NCI-H526 treated with DMSO at 0.1 percent for 48 hours (cell line): Measurements from ENCODE around the gene GABRR2.
"Not testable (repeated sequence)": the region's sequence is repeated elsewhere in the genome, so short reads cannot be mapped to it uniquely, and the experiment has no call there.

Experiments
- DNase-seq: peaks from one replicate; lab custom pipeline; 2025; lab: John Stamatoyannopoulos, UW

The GABRR2 gene

GRCh38 chr6:89257346-89257745, 57.8 kb downstream of the GABRR2 start:
- DNase-seq = no peak

GRCh38 chr6:89255417-89255816, 59.7 kb downstream of the GABRR2 start:
- DNase-seq = no peak

- no peak for DNase-seq
These were observed 60.5 kb downstream of the GABRR2 start for GRCh38 chr6:89254569-89254968.

GRCh38 chr6:89252907-89253306, 62.2 kb downstream of the GABRR2 start:
- no peak for DNase-seq

DNA sequence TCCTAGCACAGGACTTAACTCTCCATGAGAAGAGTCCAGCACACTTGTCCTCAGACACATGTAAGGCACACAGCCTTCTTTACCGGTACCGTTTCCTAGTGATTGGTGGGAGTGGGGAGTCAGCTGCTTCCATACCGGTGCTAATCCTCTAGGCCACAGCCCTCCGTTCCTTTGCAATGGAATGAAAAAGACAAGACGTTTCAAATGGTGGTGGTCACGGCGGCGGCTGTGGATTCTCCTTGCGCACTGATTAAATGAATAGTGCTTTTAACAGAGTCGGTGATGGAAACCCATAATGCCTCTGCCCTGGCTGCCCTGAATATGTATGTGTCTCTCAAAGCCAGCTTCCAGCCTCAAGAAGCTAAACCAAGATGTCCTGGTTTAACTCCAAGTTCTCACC, 63.1 kb downstream of the GABRR2 start:
- DNase-seq = no peak

GRCh38 chr6:89251170-89251569, 63.9 kb downstream of the GABRR2 start:
- DNase-seq = no peak

DNA sequence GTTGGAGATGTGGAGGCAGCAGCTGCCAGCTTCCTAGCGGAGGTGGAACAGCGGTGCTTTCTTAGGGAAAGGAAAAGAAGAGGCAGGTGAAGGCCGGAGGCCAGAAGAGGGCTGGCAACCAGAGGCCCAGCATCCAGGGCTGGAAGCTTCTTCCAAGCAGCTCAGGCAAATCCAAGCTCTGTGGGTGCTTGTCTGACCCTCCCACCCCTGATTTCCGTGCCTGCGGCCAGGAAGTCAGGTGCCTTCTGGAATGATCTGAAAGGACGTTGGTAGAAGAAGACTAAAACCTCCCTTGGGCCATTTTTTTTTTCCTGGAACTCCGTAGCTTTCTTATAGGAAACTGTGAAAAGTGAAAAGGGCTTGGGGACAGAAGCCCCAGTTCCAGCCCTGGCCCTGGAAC, 64.9 kb downstream of the GABRR2 start:
- DNase-seq = no peak

- no peak for DNase-seq
These were observed 70.7 kb downstream of the GABRR2 start for GRCh38 chr6:89244241-89244985.

- no peak for DNase-seq
These were observed 71.8 kb downstream of the GABRR2 start for GRCh38 chr6:89243331-89243629.

DNA sequence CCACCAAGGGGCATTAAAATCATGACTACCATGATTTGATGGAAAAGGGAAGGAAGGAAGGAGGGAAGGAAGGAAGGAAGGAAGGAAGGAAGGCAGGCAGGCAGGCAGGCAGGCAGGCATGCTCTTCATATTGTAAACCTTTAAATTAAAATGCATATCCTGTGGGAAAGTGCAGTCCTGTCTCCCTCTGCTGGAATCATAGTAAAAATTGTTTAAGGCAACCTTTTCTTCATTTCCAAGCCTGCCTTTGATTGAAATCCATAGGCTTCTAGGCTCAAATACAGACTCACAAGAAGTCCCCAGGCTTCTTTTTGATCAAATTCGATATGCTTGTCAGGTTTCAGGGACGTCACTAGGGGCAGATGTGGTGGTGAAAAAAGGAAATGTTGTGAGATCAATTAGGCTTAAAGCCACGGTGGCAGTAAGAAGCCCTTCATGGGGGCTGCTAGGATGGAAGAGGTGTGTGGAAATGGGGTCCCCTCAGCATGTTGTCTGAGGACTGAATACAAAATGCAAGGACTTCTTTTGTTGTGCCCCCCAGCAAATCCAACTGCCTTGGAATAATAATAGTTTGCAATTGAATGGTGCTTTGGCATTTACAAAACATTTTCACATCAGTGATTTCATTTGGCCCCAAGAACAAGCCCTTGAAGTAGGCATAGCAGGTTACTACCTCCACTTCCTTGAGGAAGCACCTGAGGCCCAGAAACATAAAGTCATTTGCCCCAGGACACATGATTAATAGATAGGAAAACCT, 72.3 kb downstream of the GABRR2 start:
- DNase-seq = peak; percentile 69

GRCh38 chr6:89239338-89239737, 75.8 kb downstream of the GABRR2 start:
- DNase-seq = no peak

DNA sequence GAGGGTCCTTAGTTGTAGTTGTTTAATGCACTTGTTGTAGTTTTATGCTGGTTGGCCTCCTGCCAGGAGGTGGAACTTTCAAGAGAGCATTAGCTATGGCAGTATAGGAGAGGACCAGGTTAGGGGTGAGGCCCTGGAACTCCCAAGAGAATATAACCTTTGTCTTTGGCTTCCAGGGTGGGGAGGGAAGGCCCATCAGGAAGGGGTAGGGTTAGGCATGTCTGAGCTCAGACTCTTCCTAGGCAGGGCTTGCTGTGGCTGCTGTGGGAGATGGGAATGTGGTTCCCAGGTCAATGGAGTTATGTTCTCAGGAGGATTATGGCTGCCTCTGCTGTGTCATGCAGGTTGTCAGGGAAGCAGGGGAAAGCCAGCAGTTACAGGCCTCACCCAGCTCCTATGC, 77.9 kb downstream of the GABRR2 start:
- DNase-seq = no peak

GRCh38 chr6:89233605-89234004, 81.5 kb downstream of the GABRR2 start:
- DNase-seq = not testable (repeated sequence)

DNA sequence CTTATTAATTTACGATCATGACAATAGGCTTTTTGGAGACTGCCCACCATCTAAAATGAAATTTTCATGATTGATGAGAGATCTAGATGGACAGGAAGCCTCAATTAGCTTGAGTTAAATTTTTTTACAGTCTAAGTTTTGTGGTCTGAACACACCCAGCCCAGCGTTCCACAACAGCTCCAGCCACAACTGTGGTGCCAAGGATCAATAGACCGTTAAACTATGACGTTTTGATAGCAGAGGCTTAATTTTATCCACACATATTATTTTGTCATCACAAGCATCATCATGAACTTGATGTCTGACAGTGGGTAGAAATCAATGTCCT, 92.4 kb downstream of the GABRR2 start:
- no peak for DNase-seq

DNA sequence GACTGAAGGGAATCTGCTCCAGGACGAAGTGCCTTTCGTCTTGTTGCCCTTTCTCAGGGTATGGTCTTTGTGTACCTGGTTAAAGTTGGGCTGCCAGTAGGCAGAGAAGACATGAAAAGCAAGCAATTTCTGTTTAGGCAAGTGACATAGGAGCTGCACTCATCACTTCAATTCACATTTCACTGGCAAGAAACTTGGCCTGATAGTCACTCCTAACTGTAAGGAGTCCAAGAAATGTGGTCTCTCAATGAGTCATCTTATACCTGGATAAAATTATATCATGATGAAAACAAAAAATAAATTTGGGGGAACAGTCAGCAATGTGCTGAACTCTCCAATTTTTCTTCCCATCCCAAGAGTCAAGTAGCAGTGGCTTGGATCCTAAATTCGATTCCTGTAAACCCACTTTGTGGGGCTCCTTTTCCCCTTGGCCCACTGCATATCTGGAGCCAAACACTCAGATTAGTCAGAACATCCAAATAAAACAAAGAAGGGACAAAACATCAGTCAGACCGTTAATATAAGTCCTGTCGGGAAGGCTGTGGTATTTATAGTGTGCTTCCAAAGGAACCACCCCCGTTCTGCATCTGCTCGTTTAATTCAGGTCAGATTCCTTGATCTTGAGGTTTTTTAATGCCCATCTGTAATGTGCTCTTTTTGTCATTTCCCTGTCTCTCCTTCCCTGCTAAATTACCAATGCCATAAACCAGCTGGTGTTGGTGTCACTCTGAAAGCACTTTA, 93.0 kb downstream of the GABRR2 start:
- DNase-seq = no peak

GRCh38 chr6:89221129-89221528, 94.0 kb downstream of the GABRR2 start:
- DNase-seq = no peak

DNA sequence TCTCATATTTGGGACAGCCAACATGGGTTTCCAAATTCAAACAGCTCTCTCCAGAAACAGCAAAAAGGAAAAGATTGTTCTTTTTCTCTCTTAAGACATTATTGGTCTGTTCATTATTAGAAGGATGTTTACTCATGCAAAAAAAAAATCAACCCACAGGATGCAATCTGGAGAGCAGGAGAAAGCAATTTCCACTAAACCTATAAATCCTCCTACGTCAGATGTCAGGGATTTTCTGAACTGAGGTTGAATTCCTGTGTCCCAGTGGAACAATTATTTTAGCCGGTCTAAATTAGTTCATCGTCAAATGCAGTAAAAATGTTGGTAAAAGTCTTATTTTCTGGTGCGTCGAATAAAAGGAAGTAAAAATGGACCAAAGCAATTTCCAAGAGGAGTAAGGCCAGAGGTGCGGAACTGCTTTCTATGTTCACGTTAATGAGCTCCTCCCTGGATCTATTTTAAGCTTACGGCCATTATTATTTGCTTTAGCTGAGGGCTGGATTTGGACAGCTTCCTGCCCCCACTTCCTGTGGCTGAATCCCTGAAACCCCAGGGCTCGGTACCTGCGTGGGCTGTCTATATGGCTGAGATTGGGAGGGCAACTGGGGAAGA, 97.7 kb downstream of the GABRR2 start, which contains the start of gene GABRR1:
GABRR1 (minus strand) TSS at position 60 of the 612 bp plus-strand sequence; CDS start at position 24, 36 bp downstream.
- no peak for DNase-seq

DNA sequence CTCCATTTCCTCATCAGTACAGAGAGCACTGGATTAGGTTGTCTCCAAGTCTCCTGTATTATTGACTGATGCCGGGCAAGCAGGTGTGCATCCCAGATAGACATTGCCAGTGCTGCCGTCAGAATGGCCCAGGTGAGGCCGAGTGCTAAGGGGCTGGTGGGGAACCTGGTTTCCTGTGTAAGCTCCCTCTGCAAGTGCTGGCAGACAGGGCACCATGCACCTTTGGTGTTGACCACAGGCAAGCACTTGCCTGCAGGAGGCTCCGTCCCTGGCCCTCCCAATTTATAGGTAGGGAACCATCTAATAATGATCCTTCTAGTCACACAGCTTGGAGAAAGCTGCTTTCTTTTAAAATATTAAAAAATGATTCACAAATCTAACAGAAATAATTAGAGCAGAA, 98.7 kb downstream of the GABRR2 start:
- DNase-seq = no peak

DNA sequence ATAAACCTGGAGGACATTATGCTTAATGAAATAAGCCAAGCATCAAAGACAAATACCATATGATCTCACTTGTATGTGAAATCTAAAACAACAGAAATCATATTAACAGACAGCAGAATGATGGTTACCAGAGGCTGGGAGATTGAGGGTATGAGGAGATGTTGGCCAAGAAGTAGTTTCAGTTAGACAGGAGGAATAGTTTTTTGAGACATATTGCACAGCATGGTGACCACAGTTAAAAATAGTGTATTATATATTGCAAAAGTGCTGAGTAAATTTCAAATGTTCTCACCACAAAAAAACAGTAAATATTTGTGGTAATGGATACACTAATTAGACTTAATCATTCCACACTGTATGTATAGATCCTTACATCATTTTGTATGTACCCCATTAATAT, 99.7 kb downstream of the GABRR2 start:
- DNase-seq = no peak

DNA sequence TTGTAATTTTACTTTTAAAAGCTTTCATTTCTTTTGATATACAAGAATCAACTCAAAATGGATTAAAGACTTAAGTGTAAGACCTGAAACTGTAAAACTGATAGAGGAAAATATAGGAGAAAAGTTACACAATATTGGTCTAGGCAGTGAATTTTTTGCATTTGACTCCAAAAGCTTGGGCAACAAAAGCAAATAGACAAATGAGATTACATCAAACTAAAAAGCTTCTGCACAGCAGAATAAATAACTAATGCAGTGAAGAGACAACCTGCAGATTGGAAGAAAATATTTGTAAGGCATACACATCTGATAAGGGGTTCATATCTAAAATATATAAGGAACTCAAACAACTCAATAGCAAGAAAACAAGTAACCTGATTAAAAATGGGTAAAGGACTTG, 100.9 kb downstream of the GABRR2 start:
- no peak for DNase-seq

DNA sequence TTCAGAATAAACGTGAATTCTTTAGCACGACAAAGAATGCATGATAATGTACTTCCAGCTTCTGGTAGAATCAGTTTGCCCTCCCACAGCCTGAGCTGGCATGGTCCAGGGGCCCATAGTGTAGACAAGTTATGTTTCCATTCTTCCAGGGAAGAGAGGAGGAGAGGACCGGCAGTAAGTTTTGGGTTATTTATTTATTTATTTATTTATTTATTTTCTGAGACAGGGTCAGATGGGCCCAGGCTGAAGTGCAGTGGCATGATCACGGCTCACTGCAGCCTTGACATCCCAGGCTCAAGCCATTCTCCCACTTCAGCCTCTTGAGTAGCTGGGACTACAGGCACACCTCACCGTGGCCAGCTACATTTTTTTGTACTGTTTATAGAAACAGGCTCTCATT, 102.6 kb downstream of the GABRR2 start:
- DNase-seq = no peak

- DNase-seq = peak; percentile 10
These were observed 105.6 kb downstream of the GABRR2 start for GRCh38 chr6:89209457-89209856.

DNA sequence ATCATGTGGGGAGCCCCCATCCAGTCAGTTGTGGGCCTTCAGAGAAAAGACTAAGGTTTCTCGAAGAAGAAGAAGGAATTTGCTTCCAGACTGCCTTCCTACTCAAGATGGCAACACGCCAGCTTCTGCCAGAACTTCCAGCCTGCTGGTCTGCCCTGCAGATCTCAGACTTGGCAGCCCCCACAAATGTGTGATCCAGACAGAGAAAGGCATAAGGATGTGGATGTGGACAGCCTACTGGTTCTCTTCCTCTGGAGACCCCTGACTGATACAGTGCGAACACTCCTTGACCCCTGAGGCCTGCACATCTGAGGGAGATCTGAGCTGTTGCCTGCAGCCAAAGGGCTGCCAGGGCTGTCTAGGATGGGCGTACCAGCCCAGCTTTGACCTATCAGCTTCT, 106.5 kb downstream of the GABRR2 start:
- no peak for DNase-seq
